ENCODE results near the gene CHRNG. TPM values are rescaled to one million over a fixed set of nuclear protein-coding genes. Genes with fewer than 3 reads are reported as not detected.

The CHRNG gene
- polyA plus RNA-seq, 4 donors: 0.52 to 2.0 (median 1.4) TPM

GRCh38 chr2:232573771-232574435 lies 34.4 kb downstream of the CHRNG start:
- DNase-seq (ENCODE audit: low read depth in 4 of 4, low spot score in 2 of 4): no peak

- DNase-seq (ENCODE audit: low read depth in 4 of 4, low spot score in 2 of 4): no peak
Observed at GRCh38 chr2:232574674-232575403, 35.3 kb downstream of the CHRNG start.

DNA sequence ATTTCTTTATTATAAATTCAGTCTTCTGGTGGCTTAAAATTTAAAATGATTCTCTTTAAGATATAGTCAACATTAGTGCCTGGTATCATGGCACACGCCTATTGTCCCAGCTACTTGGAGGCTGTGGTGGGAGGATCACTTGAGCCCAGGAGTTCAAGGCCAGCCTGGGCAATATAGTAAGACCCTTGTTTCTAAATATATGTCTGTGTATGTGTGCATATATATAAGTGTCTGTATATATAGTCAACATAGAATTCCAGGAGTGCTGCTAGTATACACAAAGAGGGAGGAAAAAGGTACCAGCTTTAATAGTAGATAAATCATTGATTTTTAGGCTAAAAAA lies 35.9 kb downstream of the CHRNG start:
- DNase-seq (ENCODE audit: low read depth in 4 of 4, low spot score in 2 of 4): no peak

GRCh38 chr2:232576995-232577394 lies 37.5 kb downstream of the CHRNG start:
- no peak for DNase-seq (ENCODE audit: low read depth in 4 of 4, low spot score in 2 of 4)

- DNase-seq (ENCODE audit: low read depth in 4 of 4, low spot score in 2 of 4): no peak
Observed at GRCh38 chr2:232577841-232578240, 38.3 kb downstream of the CHRNG start.

- DNase-seq (ENCODE audit: low read depth in 4 of 4, low spot score in 2 of 4): no peak
Observed at GRCh38 chr2:232578626-232579025, 39.1 kb downstream of the CHRNG start.

GRCh38 chr2:232580648-232580981 lies 41.1 kb downstream of the CHRNG start:
- DNase-seq (ENCODE audit: low read depth in 4 of 4, low spot score in 2 of 4): no peak

DNA sequence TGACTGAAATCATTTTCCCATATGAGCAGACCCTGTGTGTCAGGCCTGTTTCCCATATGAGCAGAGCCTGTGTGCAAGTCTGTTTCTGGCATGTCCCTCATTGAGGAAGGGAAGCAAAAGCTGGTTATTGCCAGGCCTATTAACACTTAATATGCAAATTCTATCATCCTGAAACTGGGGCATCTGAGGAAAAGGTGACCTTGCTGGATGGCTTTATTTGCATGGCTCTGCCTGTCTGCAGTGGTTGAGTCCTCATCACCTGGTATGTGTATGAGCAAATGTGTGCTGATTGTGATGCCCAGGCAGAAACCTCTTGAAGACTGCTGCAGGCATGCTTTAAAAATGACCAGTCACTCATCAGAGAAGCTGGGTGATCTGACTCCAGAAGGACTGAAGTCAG lies 42.2 kb downstream of the CHRNG start:
- no peak for DNase-seq (ENCODE audit: low read depth in 4 of 4, low spot score in 2 of 4)

GRCh38 chr2:232584238-232584637 lies 44.7 kb downstream of the CHRNG start:
- DNase-seq (ENCODE audit: low read depth in 4 of 4, low spot score in 2 of 4): no peak

- DNase-seq (ENCODE audit: low read depth in 4 of 4, low spot score in 2 of 4): no peak
Observed at GRCh38 chr2:232586943-232587505, 47.5 kb downstream of the CHRNG start.

DNA sequence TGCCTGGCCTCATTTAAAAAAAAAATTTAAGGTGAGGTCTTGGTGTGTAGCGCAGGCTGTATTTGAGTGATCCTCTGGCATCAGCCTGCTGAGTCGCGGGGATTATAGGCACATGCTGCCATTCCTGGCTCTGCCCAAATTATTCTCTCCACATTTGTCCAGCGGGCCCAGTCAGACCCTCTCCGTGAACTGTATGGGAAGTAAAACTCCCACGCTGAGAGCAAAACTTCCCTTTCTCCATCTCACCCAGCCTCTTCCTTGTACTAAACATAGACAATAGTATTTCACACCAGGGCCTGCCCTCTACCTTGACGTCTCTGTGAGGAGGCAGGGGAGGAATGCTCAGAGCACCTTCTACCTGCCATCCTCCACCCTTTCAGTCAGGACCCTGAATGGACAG lies 48.0 kb downstream of the CHRNG start:
- no peak for DNase-seq (ENCODE audit: low read depth in 4 of 4, low spot score in 2 of 4)

DNA sequence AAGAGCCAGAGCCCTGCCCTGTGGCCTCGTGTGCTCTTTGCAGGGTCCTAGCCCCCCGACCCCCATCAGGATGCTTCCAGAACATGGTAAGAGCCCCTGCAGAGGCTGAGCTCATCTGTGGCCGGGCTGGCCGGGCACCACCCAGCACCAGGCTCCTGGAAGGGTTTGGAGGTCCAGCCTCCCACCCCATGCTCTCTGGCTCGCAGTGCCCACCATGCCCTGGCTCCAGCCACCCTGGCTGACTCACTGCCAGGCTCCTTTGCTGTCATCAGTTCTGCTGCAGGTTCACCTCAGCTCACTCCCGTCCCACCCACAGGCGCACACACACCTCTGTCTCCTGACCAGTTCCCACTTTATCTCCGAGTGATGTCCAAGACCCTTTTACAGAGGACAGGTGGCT lies 48.5 kb downstream of the CHRNG start:
- DNase-seq (ENCODE audit: low read depth in 4 of 4, low spot score in 2 of 4): no peak

- DNase-seq (ENCODE audit: low read depth in 4 of 4, low spot score in 2 of 4): no peak
Observed at GRCh38 chr2:232588680-232589585, 49.4 kb downstream of the CHRNG start.

GRCh38 chr2:232592772-232593395 lies 53.4 kb downstream of the CHRNG start:
- DNase-seq (ENCODE audit: low read depth in 4 of 4, low spot score in 2 of 4): no peak

- DNase-seq (ENCODE audit: low read depth in 4 of 4, low spot score in 2 of 4): no peak
Observed at GRCh38 chr2:232593982-232594381, 54.5 kb downstream of the CHRNG start.

Other genes with a start within 250 kb of the CHRNG start
- gene ALPP, start 160.9 kb upstream of the CHRNG start, polyA plus RNA-seq (ENCODE audit: insufficient read length in 4 of 4): under 1 TPM in 2 of 4 donors, not detected in 2; 0.09 to 0.13 TPM
- under 1 TPM in 1 of 4 donors, not detected in 3; 0.05 TPM for gene ALPG, start 132.8 kb upstream of the CHRNG start, polyA plus RNA-seq (ENCODE audit: insufficient read length in 4 of 4)
- under 1 TPM; 0.05 to 0.09 (median 0.06) TPM for gene ALPI, start 83.5 kb upstream of the CHRNG start, polyA plus RNA-seq (ENCODE audit: insufficient read length in 4 of 4)
- gene ECEL1, start 51.9 kb upstream of the CHRNG start, polyA plus RNA-seq (ENCODE audit: insufficient read length in 4 of 4): 10 to 100 TPM; 12.8 to 22.9 (median 17.1) TPM
- gene PRSS56, start 19.3 kb upstream of the CHRNG start, polyA plus RNA-seq (ENCODE audit: insufficient read length in 4 of 4): under 1 TPM in 2 of 4 donors, not detected in 2; 0.08 to 0.27 TPM
- gene CHRND, start 13.5 kb upstream of the CHRNG start, polyA plus RNA-seq (ENCODE audit: insufficient read length in 4 of 4): under 1 TPM; 0.31 to 0.92 (median 0.74) TPM
- 10 to 100 TPM; 11.0 to 13.3 (median 12.1) TPM for gene TIGD1, start 10.9 kb downstream of the CHRNG start, polyA plus RNA-seq (ENCODE audit: insufficient read length in 4 of 4)
- gene EIF4E2, start 11.0 kb downstream of the CHRNG start, polyA plus RNA-seq (ENCODE audit: insufficient read length in 4 of 4): 100 to 1,000 TPM in 3 of 4 donors, 10 to 100 TPM in 1; 98.9 to 117 (median 105) TPM
- gene EFHD1, start 93.9 kb downstream of the CHRNG start, polyA plus RNA-seq (ENCODE audit: insufficient read length in 4 of 4): 10 to 100 TPM; 53.7 to 90.4 (median 71.9) TPM
- gene GIGYF2, start 157.6 kb downstream of the CHRNG start, polyA plus RNA-seq (ENCODE audit: insufficient read length in 4 of 4): 10 to 100 TPM; 59.0 to 67.8 (median 65.9) TPM
- 1 to 10 TPM; 1.8 to 3.8 (median 2.7) TPM for gene KCNJ13, start 236.9 kb downstream of the CHRNG start, polyA plus RNA-seq (ENCODE audit: insufficient read length in 4 of 4)

Measured in left renal cortex interstitium (tissue), 4 donors.